GM12872 (cell line): ENCODE data around the gene TENM3.

Source experiments
- CTCF ChIP-seq: IDR thresholded peaks from 3 replicates; pipeline ENCODE4 v1.5.1; 2011; ENCODE audit warnings: low read depth, mild to moderate bottlenecking, low read length, moderate library complexity; ENCODE audit not compliant: insufficient read depth

The TENM3 gene

GRCh38 chr4:182409271-182409670, 166.1 kb downstream of the TENM3 start:
- no peak for TF ChIP-seq CTCF

GRCh38 chr4:182411391-182411790, 168.2 kb downstream of the TENM3 start:
- no peak for TF ChIP-seq CTCF

- no peak for TF ChIP-seq CTCF
These were observed 170.3 kb downstream of the TENM3 start for GRCh38 chr4:182413550-182413949.

- no peak for TF ChIP-seq CTCF
These were observed 171.9 kb downstream of the TENM3 start for GRCh38 chr4:182415116-182415515.

- TF ChIP-seq CTCF, result no peak
These were observed 172.9 kb downstream of the TENM3 start for GRCh38 chr4:182416067-182416466.

GRCh38 chr4:182418054-182418734, 175.0 kb downstream of the TENM3 start:
- no peak for TF ChIP-seq CTCF

- no peak for TF ChIP-seq CTCF
These were observed 177.0 kb downstream of the TENM3 start for GRCh38 chr4:182420189-182420588.

GRCh38 chr4:182421753-182422152, 178.6 kb downstream of the TENM3 start:
- no peak for TF ChIP-seq CTCF
